RKO (cell line): ENCODE data around the gene LIG3.
"Not testable (repeated sequence)": the region's sequence is repeated elsewhere in the genome, so short reads cannot be mapped to it uniquely, and the experiment has no call there.

ENCODE experiments used
- DNase-seq: peaks from one replicate; pipeline ENCODE4 v3.0.0-alpha.2; 2016; ENCODE audit warnings: low spot score

Gene LIG3

GRCh38 chr17:35044181-35044580 is 63.9 kb downstream of the LIG3 start:
- no peak for DNase-seq

DNA sequence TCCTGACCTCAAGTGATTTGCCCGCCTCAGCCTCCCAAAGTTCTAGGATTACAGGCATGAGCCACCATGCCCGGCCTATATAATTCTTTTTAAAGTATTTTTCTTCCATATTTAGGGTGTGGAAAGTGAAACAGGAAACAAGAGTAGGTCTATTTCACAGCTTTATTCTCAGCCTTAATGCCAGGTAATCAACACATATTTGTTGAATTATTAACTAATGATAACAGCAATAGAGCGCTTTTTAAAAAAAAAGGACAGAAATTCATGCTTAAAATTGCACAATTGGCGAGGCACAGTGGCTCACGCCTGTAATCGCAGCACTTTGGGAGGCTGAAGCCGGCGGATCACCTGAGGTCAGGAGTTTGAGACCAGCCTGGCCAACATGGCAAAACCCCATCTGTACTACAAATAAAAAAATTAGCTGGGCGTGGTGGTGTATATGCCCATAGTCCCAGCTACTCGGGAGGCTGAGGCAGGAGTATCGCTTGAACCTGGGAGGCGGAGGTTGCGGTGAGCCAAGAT is 65.2 kb downstream of the LIG3 start:
- not testable (repeated sequence) for DNase-seq

GRCh38 chr17:35046245-35046644 is 65.9 kb downstream of the LIG3 start:
- no peak for DNase-seq

- no peak for DNase-seq
Observed at GRCh38 chr17:35046740-35047283, 66.5 kb downstream of the LIG3 start.

GRCh38 chr17:35048685-35049379 is 68.5 kb downstream of the LIG3 start:
- no peak for DNase-seq

DNA sequence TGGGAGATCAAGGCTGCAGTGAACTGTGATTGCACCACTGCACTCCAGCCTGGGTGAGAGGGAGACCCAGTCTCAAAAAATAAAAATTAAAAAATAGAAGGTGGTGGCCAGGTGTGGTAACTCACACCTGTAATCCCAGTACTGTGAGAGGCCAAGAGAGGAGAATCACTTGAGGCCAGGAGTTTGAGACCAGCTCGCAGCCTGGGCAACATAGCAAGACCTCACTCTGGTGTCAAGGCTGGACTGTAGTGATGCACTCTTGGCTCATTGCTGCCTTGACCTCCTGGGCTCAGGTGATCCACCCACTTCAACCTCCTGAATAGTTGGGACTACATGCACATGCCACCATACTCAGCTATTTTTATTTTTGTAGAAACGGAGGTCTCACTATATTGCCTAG is 69.9 kb downstream of the LIG3 start:
- no peak for DNase-seq

- DNase-seq: no peak
Observed at GRCh38 chr17:35051183-35051578, 70.9 kb downstream of the LIG3 start.

- no peak for DNase-seq
Observed at GRCh38 chr17:35051579-35052240, 71.4 kb downstream of the LIG3 start.

- DNase-seq: no peak
Observed at GRCh38 chr17:35052241-35052610, 71.9 kb downstream of the LIG3 start.

DNA sequence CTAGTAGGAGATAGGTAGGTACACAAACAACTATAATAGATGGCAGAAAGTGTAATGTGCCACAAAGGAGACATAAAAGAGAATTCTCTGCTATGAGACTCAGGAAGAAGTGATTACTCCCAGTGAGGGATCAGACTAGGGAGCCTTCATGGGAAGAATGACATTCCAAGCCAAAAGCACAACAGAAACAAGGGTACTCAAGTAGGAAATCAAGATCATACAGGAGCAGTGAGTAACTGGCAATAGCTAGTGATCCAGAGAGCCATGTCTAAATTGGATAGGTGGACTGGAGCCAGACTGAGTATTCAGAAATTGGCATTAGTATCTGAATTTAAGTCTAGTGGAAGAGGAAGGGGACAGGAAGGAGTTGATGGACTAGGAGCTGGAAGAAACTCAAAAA is 72.5 kb downstream of the LIG3 start:
- no peak for DNase-seq

GRCh38 chr17:35053204-35053603 is 72.9 kb downstream of the LIG3 start:
- DNase-seq: no peak

DNA sequence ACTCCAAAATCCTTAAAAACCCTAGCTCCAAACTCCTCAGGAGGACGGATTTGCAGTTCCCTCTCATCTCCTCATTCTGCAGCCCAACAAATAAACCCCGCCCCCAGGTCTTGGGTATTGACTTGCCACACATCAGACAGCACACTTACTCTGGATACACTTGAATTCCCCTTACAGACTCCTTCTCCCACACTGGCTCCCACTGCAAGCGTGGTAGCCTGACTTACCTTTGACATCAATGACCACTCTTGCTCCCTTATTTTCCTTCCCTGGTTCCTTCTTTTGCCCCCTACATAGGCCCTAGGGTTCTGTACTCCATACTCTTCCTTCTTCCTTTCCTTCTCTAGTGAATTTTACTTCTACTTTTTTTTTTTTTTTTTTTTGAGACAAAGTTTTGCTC is 75.7 kb downstream of the LIG3 start:
- DNase-seq: no peak

- no peak for DNase-seq
Observed at GRCh38 chr17:35057332-35057915, 77.1 kb downstream of the LIG3 start.
